H1 (cell line): Measurements from ENCODE around the gene MZF1. TPM values are rescaled to one million over a fixed set of nuclear protein-coding genes. Genes with fewer than 3 reads are reported as not detected.

ENCODE experiments used
- MAX ChIP-seq: IDR thresholded peaks from 2 replicates; pipeline ENCODE4 v1.6.1; 2012; ENCODE audit warnings: inconsistent platforms
- RAD21 ChIP-seq, 2 experiments: IDR thresholded peaks in 1 of 2; conservative IDR thresholded peaks in 1 of 2; 2 replicates each; pipeline ENCODE4 v1.6.1; 2011; ENCODE audit warnings: low read depth in 2 of 2, low read length in 2 of 2, improper control_type of control experiment in 1 of 2, inconsistent platforms in 1 of 2, mild to moderate bottlenecking in 1 of 2, moderate library complexity in 1 of 2
- SP1 ChIP-seq: IDR thresholded peaks from 2 replicates; pipeline ENCODE4 v1.6.1; 2011; ENCODE audit warnings: low read depth, low read length
- SUZ12 ChIP-seq: fragments of 200-600 bp; sonication (generic); IDR thresholded peaks from 2 replicates; pipeline ENCODE4 v1.6.1; 2012; ENCODE audit warnings: mild to moderate bottlenecking, inconsistent platforms, low read length, moderate library complexity, mixed read lengths
- polyA plus RNA-seq, 7 experiments: library from polyadenylated mRNA; depleted of rRNA in 3 of 7; stranded (reverse) in 5 of 7; unstranded in 2 of 7; fragments of >200 nt in 5 of 7; fragments of 200-250 nt in 2 of 7; gene quantifications; 1 replicate in 5 of 7; 2 replicates in 1 of 7; 4 replicates in 1 of 7; pipeline versions ENCODE4 v1.2.1 to v1.2.3, GENCODE V29; 2011 to 2013; ENCODE audit warnings: missing spikeins in 2 of 7, mixed read lengths in 2 of 7
- total RNA-seq: library from RNA; stranded (reverse); fragmentation: NEBNext Ultra II Directional; extraction: Animal tissue kit (Norgen Biotek cat#: 25700); gene quantifications from 2 replicates; pipeline ENCODE4 v1.2.1, GENCODE V29; 2021

The MZF1 gene
- total and polyA plus RNA-seq, 2 of the 8 experiments (the other 6 are each of a cell fraction or from before 2014, with no cell fraction given), result 15.2 to 25.0 TPM

- TF ChIP-seq SP1, result no peak
- TF ChIP-seq SUZ12, result no peak
- no peak for TF ChIP-seq RAD21 (IDR thresholded peaks at IDR 0.05 in 1 of 2, conservative IDR thresholded peaks at IDR 0.05 in 1 of 2; ENCODE audit: low read depth in 2 of 2, low read length in 2 of 2)
- no peak for TF ChIP-seq MAX
Measured at GRCh38 chr19:58584498-58585441, 11.6 kb upstream of the MZF1 start (continued).
